ENCODE data around the gene DNAJB13. TPM values are rescaled to one million over a fixed set of nuclear protein-coding genes. Genes with fewer than 3 reads are reported as not detected.

DNAJB13 gene
- total RNA-seq, 1 experiment from 2014 or later, result 0.29 TPM

GRCh38 chr11:73956876-73957653 lies 6.2 kb downstream of the DNAJB13 start:
- ATAC-seq, result no peak
- H3K4me3 ChIP-seq (ENCODE audit: low read length), result no peak overlapping the region
- H3K9me2 ChIP-seq (replicated peaks; ENCODE audit: low read length), result no peaks in the 10 kb centered on the region
- no peak overlapping the region for H3K27ac ChIP-seq (ENCODE audit: low read length)
- no peaks in the 10 kb centered on the region for H4K20me1 ChIP-seq (ENCODE audit: low read length)
- intact Hi-C loops (cut with micrococcal nuclease), result no loop called here
- no peaks in the 10 kb centered on the region for H3K9me3 ChIP-seq (ENCODE audit: low read length)
- no peak overlapping the region for H3K4me2 ChIP-seq (ENCODE audit: low read length)
- H3K27me3 ChIP-seq (ENCODE audit: low read length), result no peaks in the 10 kb centered on the region
- no peaks in the 10 kb centered on the region for H3K79me2 ChIP-seq (ENCODE audit: low read length)
- no peak for DNase-seq
- CTCF ChIA-PET, result no interaction called here
- no peaks in the 10 kb centered on the region for H3K36me3 ChIP-seq (ENCODE audit: low read depth, low read length)
- H2AFZ ChIP-seq (ENCODE audit: low read length), result no peak overlapping the region
- no TSS peak for BruUV-seq (replicated peaks)
- H3F3A ChIP-seq (ENCODE audit: low read length, unreplicated experiment), result no peaks in the 10 kb centered on the region
- no peak overlapping the region for H3K9ac ChIP-seq (ENCODE audit: low read length)
- TF ChIP-seq CTCF (conservative IDR thresholded peaks at IDR 0.05; ENCODE audit: low read depth, low read length) (no peak), EZH2 (IDR thresholded peaks at IDR 0.05; ENCODE audit: low read length, unreplicated experiment) (no peak), EZH2phosphoT487 (IDR thresholded peaks at IDR 0.05; ENCODE audit: borderline replicate concordance, low read length) (no peak)
- H3K4me1 ChIP-seq (ENCODE audit: insufficient read depth, low read length), result peaks cover 10% of the 10 kb centered on the region
- POLR2A ChIA-PET (ENCODE audit: unreplicated experiment), result no interaction called here

- Histone ChIP-seq H3K9me3 (ENCODE audit: low read length) (no peaks in the 10 kb centered on the region), H3K4me2 (ENCODE audit: low read length) (no peak overlapping the region), H3K79me2 (ENCODE audit: low read length) (no peaks in the 10 kb centered on the region), H3F3A (ENCODE audit: low read length, unreplicated experiment) (no peaks in the 10 kb centered on the region), H4K20me1 (ENCODE audit: low read length) (no peaks in the 10 kb centered on the region), H3K9ac (ENCODE audit: low read length) (no peak overlapping the region), H3K27me3 (ENCODE audit: low read length) (no peaks in the 10 kb centered on the region), H3K4me3 (ENCODE audit: low read length) (no peak overlapping the region), H3K4me1 (ENCODE audit: insufficient read depth, low read length) (peaks cover 8% of the 10 kb centered on the region), H3K9me2 (replicated peaks; ENCODE audit: low read length) (no peaks in the 10 kb centered on the region), H3K27ac (ENCODE audit: low read length) (no peak overlapping the region), H3K36me3 (ENCODE audit: low read depth, low read length) (no peaks in the 10 kb centered on the region), H2AFZ (ENCODE audit: low read length) (no peak overlapping the region)
- POLR2A ChIA-PET (ENCODE audit: unreplicated experiment), result no interaction called here
- TF ChIP-seq EZH2 (IDR thresholded peaks at IDR 0.05; ENCODE audit: low read length, unreplicated experiment), result no peak
- CTCF ChIA-PET, result no interaction called here
- BruUV-seq (replicated peaks), result no TSS peak
- ATAC-seq, result no peak
- intact Hi-C loops (cut with micrococcal nuclease), result no loop called here
- DNase-seq, result no peak
These were observed 7.0 kb downstream of the DNAJB13 start for GRCh38 chr11:73957654-73958361.

- Histone ChIP-seq H3K27me3 (ENCODE audit: low read length) (no peaks in the 10 kb centered on the region), H3K27ac (ENCODE audit: low read length) (no peak overlapping the region), H3F3A (ENCODE audit: low read length, unreplicated experiment) (no peaks in the 10 kb centered on the region), H3K4me1 (ENCODE audit: insufficient read depth, low read length) (peaks cover 8% of the 10 kb centered on the region), H3K36me3 (ENCODE audit: low read depth, low read length) (no peaks in the 10 kb centered on the region), H4K20me1 (ENCODE audit: low read length) (no peaks in the 10 kb centered on the region), H3K9me3 (ENCODE audit: low read length) (no peaks in the 10 kb centered on the region), H3K9me2 (replicated peaks; ENCODE audit: low read length) (no peaks in the 10 kb centered on the region), H2AFZ (ENCODE audit: low read length) (no peak overlapping the region), H3K79me2 (ENCODE audit: low read length) (no peaks in the 10 kb centered on the region), H3K4me2 (ENCODE audit: low read length) (no peak overlapping the region), H3K4me3 (ENCODE audit: low read length) (no peak overlapping the region), H3K9ac (ENCODE audit: low read length) (no peak overlapping the region)
- ChIA-PET POLR2A (ENCODE audit: unreplicated experiment) (interaction anchor here (0.6 kb wide), 1 partner anchor 179 kb away, joined by 4 read pairs; no protein-coding TSS in a partner anchor), CTCF (no interaction called here)
- no TSS peak for BruUV-seq (replicated peaks)
- DNase-seq (no peak), ATAC-seq (0 out of 2 replicates have a peak, but pooled peaks have one; percentile 12)
- TF ChIP-seq CTCF (conservative IDR thresholded peaks at IDR 0.05; ENCODE audit: low read depth, low read length) (no peak), EZH2 (IDR thresholded peaks at IDR 0.05; ENCODE audit: low read length, unreplicated experiment) (no peak)
- intact Hi-C loops (cut with micrococcal nuclease), result no loop called here
These were observed 7.8 kb downstream of the DNAJB13 start for GRCh38 chr11:73958521-73959141.

Measured in PC-3 (cell line).